Neural cell (in vitro differentiated cells): ENCODE data around the gene PRPF40B. TPM values are rescaled to one million over a fixed set of nuclear protein-coding genes. Genes with fewer than 3 reads are reported as not detected.

Source experiments
- H2AFZ ChIP-seq: fragments of 200-600, 300-800 bp; sonication (generic), shearing (Covaris generic); 2 replicates; pipeline ENCODE4 v1.6.0; 2014; ENCODE audit warnings: low read depth, mild to moderate bottlenecking, antibody characterized with exemption, low read length, moderate library complexity
- H3F3A ChIP-seq: fragments of 200-600 bp; shearing (Covaris generic); 2 replicates; pipeline ENCODE4 v1.6.1; 2016; ENCODE audit warnings: mild to moderate bottlenecking, moderate library complexity, mixed read lengths, antibody characterized with exemption, low read length; ENCODE audit not compliant: insufficient read depth, poor library complexity, severe bottlenecking
- H3K27ac ChIP-seq: fragments of 200-600, 300-800 bp; sonication (generic), shearing (Covaris generic); 2 replicates; pipeline ENCODE4 v1.5.1; 2014; ENCODE audit warnings: mild to moderate bottlenecking, low read length, moderate library complexity
- H3K27me3 ChIP-seq: fragments of 300-800, 200-600 bp; sonication (generic), shearing (Covaris generic); 2 replicates; pipeline ENCODE4 v1.6.0; 2014; ENCODE audit warnings: mild to moderate bottlenecking, low read depth, low read length, moderate library complexity; ENCODE audit not compliant: insufficient read depth
- H3K36me3 ChIP-seq: fragments of 300-800, 200-600 bp; sonication (generic), shearing (Covaris generic); 2 replicates; pipeline ENCODE4 v1.5.1; 2014; ENCODE audit warnings: mild to moderate bottlenecking, antibody characterized with exemption, low read length, moderate library complexity; ENCODE audit not compliant: insufficient read depth
- H3K4me2 ChIP-seq: fragments of 300-800, 200-600 bp; sonication (generic), shearing (Covaris generic); 2 replicates; pipeline ENCODE4 v1.6.0; 2014; ENCODE audit warnings: mild to moderate bottlenecking, low read length
- H3K4me3 ChIP-seq: fragments of 300-800, 200-600 bp; sonication (generic), shearing (Covaris generic); 2 replicates; pipeline ENCODE4 v1.5.1; 2014; ENCODE audit warnings: mild to moderate bottlenecking, low read length, moderate library complexity
- H3K79me2 ChIP-seq: fragments of 200-600 bp; shearing (Covaris generic); replicated peaks from 2 replicates; pipeline ENCODE4 v1.6.0; 2014; ENCODE audit warnings: mild to moderate bottlenecking, low read length, moderate library complexity; ENCODE audit not compliant: insufficient read depth
- H3K9ac ChIP-seq: fragments of 300-800, 200-600 bp; sonication (generic), shearing (Covaris generic); 2 replicates; pipeline ENCODE4 v1.6.1; 2016; ENCODE audit warnings: mild to moderate bottlenecking, low read length, mixed read lengths
- H3K9me2 ChIP-seq: fragments of 200-600 bp; shearing (Covaris generic); 2 replicates; pipeline ENCODE4 v1.6.1; 2016; ENCODE audit warnings: mild to moderate bottlenecking, low read length, mixed read lengths; ENCODE audit not compliant: insufficient read depth
- H3K9me3 ChIP-seq: fragments of 200-600, 300-800 bp; sonication (generic), shearing (Covaris generic); 2 replicates; pipeline ENCODE4 v1.6.1; 2016; ENCODE audit warnings: mild to moderate bottlenecking, mixed run types, low read length, moderate library complexity, mixed read lengths
- H4K20me1 ChIP-seq: fragments of 200-600 bp; shearing (Covaris generic); 2 replicates; pipeline ENCODE4 v1.6.1; 2016; ENCODE audit warnings: mild to moderate bottlenecking, mixed run types; ENCODE audit not compliant: insufficient read depth
- CTCF ChIP-seq: fragments of 450-650 bp; IDR thresholded peaks from 2 replicates; pipeline ENCODE4 v1.5.1; 2014; ENCODE audit warnings: antibody characterized with exemption, mild to moderate bottlenecking, moderate library complexity; ENCODE audit not compliant: poor library complexity, severe bottlenecking
- EP300 ChIP-seq: fragments of 450-650 bp; conservative IDR thresholded peaks from 2 replicates; pipeline ENCODE4 v1.6.1; 2014; ENCODE audit warnings: antibody characterized with exemption, mild to moderate bottlenecking, moderate library complexity; ENCODE audit not compliant: poor library complexity, severe bottlenecking
- EZH2 ChIP-seq: fragments of 200-600, 300-800 bp; shearing (Covaris generic), sonication (generic); IDR thresholded peaks from 2 replicates; pipeline ENCODE4 v1.6.1; 2014; ENCODE audit warnings: antibody characterized with exemption, low read length, borderline replicate concordance, mild to moderate bottlenecking; ENCODE audit not compliant: insufficient read depth, poor library complexity, severe bottlenecking
- MXI1 ChIP-seq: fragments of 450-650 bp; conservative IDR thresholded peaks from 2 replicates; pipeline ENCODE4 v1.6.1; 2014; ENCODE audit warnings: antibody characterized with exemption, mild to moderate bottlenecking; ENCODE audit not compliant: poor library complexity, severe bottlenecking
- POLR2AphosphoS5 ChIP-seq: IDR thresholded peaks from 2 replicates; pipeline ENCODE4 v1.6.1; 2012
- RAD21 ChIP-seq: fragments of 450-650 bp; conservative IDR thresholded peaks from 2 replicates; pipeline ENCODE4 v1.6.1; 2014; ENCODE audit warnings: antibody characterized with exemption, mild to moderate bottlenecking, moderate library complexity
- REST ChIP-seq: IDR thresholded peaks from 2 replicates; pipeline ENCODE4 v1.6.1; 2012; ENCODE audit warnings: borderline replicate concordance
- SMC3 ChIP-seq: fragments of 450-650 bp; conservative IDR thresholded peaks from 2 replicates; pipeline ENCODE4 v1.6.1; 2014; ENCODE audit warnings: antibody characterized with exemption, mild to moderate bottlenecking, moderate library complexity; ENCODE audit not compliant: poor library complexity
- TAF1 ChIP-seq: IDR thresholded peaks from 2 replicates; pipeline ENCODE4 v1.6.1; 2012; ENCODE audit warnings: low read depth
- polyA plus RNA-seq: library from polyadenylated mRNA; depleted of rRNA; stranded (reverse); fragments of >200 nt; gene quantifications from 2 replicates; pipeline ENCODE4 v1.2.3, GENCODE V29; 2014

Gene PRPF40B
- polyA plus RNA-seq, 1 donor from 2014 or later: 42.0 TPM

- no peak overlapping the region for H3K4me2 ChIP-seq
- no peaks in the 10 kb centered on the region for H3K9me3 ChIP-seq
- TF ChIP-seq RAD21 (no peak), SMC3 (no peak), REST (no peak)
- H3F3A ChIP-seq: no peaks in the 10 kb centered on the region
- no peak overlapping the region for H2AFZ ChIP-seq
- no peaks in the 10 kb centered on the region for H3K27me3 ChIP-seq
- no peak overlapping the region for H3K4me3 ChIP-seq
- H3K79me2 ChIP-seq: no peaks in the 10 kb centered on the region
- no peaks in the 10 kb centered on the region for H3K36me3 ChIP-seq
- H3K9me2 ChIP-seq: no peaks in the 10 kb centered on the region
- H3K9ac ChIP-seq: no peak overlapping the region
- no peak overlapping the region for H3K27ac ChIP-seq
- H4K20me1 ChIP-seq: no peaks in the 10 kb centered on the region
These were observed 32.4 kb downstream of the PRPF40B start for GRCh38 chr12:49655595-49656236.

- H2AFZ ChIP-seq: no peak overlapping the region
- no peaks in the 10 kb centered on the region for H3K36me3 ChIP-seq
- no peaks in the 10 kb centered on the region for H3K9me2 ChIP-seq
These were observed 34.9 kb downstream of the PRPF40B start for GRCh38 chr12:49658276-49658675.

More at GRCh38 chr12:49658276-49658675, 34.9 kb downstream of the PRPF40B start:
- Histone ChIP-seq H3K27ac (no peak overlapping the region), H3K4me2 (no peak overlapping the region), H3F3A (no peaks in the 10 kb centered on the region), H3K9me3 (no peaks in the 10 kb centered on the region), H3K79me2 (no peaks in the 10 kb centered on the region), H3K4me3 (no peak overlapping the region), H3K9ac (no peak overlapping the region), H4K20me1 (no peaks in the 10 kb centered on the region), H3K27me3 (no peaks in the 10 kb centered on the region)
- TF ChIP-seq REST: no peak
- no peak for TF ChIP-seq RAD21
- no peak for TF ChIP-seq MXI1
- TF ChIP-seq POLR2AphosphoS5: no peak
- TF ChIP-seq EP300: no peak
- no peak for TF ChIP-seq EZH2
- TF ChIP-seq SMC3: no peak
- TF ChIP-seq TAF1: no peak
- no peak for TF ChIP-seq CTCF
